NCI-H146 treated with DMSO at 0.1 percent for 48 hours (cell line): Measurements from ENCODE around the gene ZDHHC14.

Experiments used
- DNase-seq: peaks from one replicate; lab custom pipeline; 2025; ENCODE audit not compliant: unreplicated experiment; lab: John Stamatoyannopoulos, UW

The ZDHHC14 gene

DNA sequence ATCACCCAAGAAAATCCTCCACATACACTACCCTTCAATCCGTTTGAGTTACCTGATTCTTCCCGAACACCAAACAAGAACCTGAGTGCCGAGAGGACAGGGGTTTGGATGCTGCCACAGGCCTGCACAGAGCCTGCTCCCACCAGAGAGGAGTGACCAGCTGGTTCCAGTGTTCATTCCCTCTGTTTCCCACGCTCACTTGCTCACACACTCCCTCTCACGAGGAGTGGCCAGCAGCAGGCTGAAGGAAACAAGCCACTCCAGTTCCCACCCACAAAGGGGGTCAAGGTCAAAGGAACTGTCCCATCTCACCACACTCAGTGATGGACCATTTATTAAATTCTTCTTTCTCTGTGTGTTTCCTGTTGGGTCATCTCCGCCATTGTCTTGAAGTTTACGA is 344.8 kb downstream of the ZDHHC14 start:
- DNase-seq, result no peak

DNA sequence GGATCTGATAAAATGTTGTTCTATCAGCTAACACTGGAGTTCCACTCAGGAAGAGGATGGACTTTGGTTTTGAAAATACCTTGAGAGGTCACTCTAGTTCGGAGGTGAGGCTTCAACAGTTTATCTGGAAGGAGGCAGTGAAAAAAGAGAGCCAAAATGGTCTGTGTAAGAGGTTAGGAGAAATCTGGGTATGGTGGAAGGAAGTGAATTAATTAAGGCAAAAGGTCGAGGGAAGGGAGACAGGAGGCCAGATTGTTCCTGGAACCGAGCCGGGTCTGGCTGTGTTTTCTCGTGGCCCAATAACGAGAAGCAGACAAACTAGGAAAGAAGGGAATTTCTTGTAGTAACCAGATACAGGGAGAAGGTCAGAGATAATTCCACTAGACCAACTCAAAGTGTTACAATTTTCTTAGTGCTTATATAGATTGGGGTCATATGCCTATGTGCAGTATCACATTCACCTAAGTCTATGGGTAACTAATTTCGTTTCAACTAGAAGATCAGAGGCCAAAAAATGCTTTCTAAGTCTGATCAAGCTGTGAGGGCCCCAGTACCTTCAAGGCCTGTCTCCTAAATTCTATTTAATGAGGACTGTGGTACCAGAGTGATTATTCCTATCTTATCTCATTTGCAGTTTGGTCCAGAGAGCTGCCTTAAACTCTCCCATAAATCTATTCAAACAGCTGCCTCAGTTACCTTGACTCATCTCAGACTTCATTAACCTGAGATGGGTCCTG is 346.1 kb downstream of the ZDHHC14 start:
- no peak for DNase-seq
